GM21381 (cell line): ENCODE data around the gene F2R.

ENCODE experiments used
- ATAC-seq: cut with Tn5 transposase; IDR thresholded peaks from one replicate; pipeline ENCODE4 v1.9.1; 2021; ENCODE audit warnings: mild to moderate bottlenecking, moderate library complexity; ENCODE audit not compliant: unreplicated experiment

F2R gene

DNA sequence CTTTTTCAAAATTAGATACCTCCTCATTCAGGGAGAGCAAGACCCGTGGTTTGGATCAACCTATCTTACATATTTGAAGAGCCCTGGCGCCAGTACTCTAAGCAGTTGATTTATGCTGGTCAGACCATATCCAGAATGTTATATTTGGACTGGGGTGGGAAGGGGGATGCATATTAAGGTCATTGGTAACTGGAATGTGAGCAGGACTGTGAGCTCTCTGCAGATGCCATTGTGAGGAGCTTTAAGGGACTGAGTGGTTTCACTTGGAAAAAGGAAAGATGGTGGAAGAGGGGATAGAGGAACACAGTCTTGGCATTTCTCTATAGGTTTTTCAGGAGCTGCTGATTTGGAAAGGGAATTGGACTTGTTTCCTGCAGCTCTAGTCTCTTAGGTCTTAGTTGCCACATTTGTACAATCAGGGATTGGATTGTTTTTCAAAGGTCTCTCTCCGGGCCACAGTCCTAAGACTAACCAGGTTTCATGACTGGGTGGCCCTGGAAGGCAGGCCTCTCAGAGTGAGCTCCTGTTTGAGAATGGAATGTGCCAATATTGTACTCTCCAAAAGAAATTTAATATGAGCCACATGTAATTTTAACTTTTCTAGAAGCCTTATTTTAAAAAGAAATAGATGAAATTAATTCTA lies 25.8 kb upstream of the F2R start:
- ATAC-seq = no peak

DNA sequence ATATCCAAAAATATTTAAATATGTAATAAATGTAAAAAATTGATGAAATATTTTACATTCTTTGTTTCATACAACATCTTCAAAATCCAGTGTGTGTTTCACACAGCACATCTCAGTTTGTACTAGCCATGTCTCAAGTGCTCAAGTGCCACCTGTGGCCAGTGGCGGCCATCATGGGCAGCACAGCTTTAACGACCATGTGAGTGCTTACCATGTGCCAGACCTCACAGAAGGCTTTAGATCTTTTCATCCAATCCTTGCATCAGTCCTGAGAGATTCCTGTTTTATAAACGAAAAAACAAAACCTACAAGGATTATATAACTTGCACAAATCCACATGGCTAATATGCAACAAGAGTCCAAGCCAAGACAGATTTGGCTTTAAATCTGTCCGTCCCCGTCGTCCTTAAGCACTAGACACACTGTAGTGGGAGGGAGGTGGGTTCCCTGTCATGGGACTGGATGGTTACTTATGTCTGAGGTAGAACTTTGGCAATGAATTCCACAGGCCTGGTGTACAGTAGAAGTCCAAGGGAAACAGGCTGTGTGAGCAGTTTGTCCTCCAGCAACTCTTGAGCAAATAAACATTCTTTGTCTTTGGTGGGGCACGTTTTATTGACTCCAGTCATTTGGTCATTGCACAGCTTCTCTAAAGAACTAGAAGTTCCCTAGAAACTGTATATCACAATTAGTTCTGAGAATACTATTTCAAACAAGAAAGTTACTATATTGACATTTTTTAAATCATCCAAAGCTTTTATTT lies 25.0 kb upstream of the F2R start:
- no peak for ATAC-seq

DNA sequence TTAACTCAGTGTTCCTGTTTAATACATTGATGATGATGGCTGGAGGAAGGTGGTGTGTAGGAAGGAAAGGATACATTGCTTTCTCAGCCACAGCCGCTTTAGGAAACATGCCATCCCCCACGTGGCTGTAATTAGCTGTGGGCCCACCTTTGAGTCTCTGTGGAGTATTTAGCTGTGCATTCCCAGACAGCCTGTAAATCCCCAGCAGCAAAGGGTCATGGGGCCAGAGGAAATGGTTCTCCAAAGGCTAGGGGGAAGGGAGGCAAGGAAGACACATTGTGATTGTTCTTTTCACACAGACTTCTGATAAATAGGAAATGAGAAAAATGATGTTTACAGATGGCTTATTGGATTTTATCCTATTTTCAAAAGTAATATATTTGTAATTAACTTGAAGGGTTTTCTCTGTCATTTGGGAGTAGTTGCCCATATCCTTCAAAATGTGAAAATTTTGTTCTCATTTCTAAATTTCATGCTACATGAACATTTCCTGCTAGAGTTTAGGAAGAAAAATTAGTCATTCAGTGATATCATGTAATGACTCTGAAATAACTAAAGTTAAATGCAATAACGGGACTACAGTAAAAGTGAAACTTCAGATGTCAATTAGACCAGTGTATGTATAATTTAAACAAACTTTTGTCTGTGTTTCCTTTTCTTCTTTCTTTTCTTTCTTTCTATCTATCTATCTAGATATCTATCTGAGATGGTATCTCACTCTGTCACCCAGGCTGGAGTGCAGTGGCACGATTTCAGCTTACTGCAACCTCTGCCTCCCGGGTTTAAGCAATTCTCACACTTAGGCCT lies 24.3 kb upstream of the F2R start:
- ATAC-seq = no peak

- no peak for ATAC-seq
Measured at GRCh38 chr5:76692274-76692540, 23.7 kb upstream of the F2R start.

- ATAC-seq = no peak
Measured at GRCh38 chr5:76692651-76693050, 23.3 kb upstream of the F2R start.

DNA sequence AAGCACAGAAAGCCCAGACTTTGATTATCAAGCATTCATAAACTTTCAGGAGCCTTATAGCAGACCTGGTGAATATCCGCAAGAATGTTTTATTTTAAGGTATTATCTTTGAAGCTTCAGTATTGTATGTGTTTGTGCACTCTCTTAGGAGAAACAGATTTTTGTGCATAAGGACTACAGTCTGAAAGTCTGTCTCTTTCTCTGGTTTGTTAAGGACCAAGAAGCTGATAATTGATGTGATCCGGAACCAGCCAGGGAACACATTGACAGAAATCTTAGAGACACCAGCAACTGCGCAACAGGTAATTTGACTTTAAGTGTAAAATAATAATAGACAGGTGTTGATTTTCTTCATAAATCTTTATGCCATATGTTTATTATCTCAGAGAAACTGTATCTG lies 22.8 kb upstream of the F2R start:
- ATAC-seq = no peak

DNA sequence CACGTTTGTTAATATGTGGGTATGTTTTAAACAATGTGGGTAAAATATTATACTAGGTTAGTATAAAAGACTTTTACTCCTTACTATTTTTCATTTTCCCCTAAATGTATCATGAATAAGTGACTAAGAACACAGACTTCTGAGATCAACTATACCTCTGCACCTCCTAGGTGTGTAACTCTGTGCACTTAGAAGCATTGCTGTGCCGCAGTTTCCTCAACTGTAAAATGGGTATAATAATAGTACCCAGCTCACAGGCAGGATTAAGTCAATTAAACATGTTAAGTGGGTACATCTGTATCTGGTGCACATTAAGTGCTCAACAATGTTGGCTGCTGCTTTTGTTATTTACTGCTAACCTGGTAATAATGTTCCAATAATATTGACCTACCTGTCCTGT lies 21.6 kb upstream of the F2R start:
- ATAC-seq = no peak

- no peak for ATAC-seq
Measured at GRCh38 chr5:76695346-76695745, 20.6 kb upstream of the F2R start.

DNA sequence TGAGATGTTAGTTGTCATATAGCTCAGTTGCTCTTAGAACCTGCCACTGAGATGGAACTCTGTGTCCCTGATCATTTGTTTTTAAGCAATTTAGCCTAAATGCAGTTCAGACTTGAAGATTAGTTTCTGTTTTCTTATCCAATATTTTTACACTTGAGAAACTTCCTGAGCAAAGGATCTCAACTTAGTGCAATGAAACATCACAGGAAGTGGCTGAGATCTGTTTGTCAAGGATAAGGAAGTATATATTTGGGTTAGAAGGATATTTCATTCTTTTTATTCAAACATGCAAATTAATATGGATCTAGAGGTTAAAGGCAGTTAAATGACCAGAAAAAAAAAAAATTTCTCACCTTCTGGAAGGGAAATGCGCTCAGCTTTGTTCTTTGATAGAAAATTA lies 19.7 kb upstream of the F2R start:
- no peak for ATAC-seq

DNA sequence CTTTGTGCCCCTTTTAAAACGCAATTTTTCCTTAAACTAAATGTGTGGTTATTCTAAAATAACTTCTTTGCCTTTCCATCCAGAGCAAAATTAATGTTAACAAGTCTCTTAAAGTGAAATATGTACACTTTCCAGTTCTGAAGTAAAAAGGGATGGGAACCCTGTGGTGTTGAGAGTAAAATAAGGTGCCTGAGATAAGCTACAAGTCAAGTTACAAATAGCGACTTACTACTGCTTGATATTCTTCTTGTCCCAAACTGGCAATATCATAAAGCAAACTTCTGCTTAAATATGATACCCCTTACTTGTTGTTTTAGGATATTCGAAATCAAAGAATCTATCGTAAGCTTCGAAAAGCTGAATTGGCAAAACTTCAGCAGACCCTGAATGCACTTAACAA lies 18.3 kb upstream of the F2R start:
- ATAC-seq = no peak

- ATAC-seq = no peak
Measured at GRCh38 chr5:76700571-76700970, 15.4 kb upstream of the F2R start.

DNA sequence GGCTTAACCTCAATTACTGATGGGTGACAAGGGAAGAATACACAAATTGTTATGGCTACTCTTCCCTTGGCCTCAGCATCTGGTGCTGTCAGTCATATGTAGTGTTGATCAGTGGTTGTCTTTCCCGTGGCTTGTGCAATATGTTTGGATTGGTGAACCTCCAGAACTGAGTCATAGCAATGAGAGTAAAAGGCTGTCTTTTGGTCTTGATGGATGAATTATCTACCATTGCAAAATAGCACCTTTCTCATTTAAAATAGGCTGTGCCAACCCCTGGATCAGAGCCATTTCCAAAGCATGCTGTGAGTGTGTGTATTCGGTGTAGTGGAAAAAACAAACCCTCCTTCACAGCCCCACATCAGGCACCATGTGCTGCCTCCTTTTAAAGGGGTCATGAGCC lies 14.6 kb upstream of the F2R start:
- ATAC-seq = no peak

- no peak for ATAC-seq
Measured at GRCh38 chr5:76703707-76704106, 12.2 kb upstream of the F2R start.

GRCh38 chr5:76704131-76704663 lies 11.7 kb upstream of the F2R start:
- ATAC-seq = no peak

DNA sequence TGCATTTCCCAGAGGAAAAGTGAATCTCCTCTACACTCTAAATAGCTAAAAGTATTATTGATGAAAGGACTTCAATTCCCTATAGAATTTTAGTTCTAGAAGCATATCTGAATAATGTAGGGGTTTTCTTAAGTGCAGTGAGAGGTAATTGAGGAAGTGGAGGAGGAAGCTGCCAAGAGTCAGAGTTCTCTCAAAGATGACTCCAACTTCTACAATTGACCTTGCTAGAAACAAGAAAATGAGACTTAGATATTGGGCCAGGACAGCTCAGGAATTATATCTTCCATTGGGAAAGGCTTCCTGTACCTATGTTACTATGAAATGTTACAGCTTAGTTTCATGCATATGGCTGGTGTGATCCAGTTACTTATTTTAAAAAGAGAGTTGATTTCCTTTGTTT lies 10.4 kb upstream of the F2R start:
- no peak for ATAC-seq

DNA sequence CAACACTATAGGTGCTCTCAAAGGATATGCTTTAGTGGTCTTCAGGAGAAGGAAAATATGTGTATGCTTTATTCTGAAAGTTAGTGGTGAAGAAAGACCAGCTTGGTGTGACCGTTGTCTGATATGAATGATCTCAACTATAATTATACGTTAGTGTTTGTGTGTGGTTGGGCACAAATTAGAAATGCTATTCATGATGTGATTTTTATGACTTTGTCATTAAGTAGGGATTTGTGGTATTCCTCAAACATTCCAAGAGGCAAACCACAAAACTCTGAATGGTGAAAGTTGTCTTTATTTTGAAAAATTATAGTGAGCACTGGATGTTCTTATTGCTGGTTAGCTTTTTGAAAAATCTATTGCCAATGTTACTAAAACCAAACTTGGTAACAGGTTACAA lies 6.2 kb upstream of the F2R start:
- ATAC-seq = no peak

DNA sequence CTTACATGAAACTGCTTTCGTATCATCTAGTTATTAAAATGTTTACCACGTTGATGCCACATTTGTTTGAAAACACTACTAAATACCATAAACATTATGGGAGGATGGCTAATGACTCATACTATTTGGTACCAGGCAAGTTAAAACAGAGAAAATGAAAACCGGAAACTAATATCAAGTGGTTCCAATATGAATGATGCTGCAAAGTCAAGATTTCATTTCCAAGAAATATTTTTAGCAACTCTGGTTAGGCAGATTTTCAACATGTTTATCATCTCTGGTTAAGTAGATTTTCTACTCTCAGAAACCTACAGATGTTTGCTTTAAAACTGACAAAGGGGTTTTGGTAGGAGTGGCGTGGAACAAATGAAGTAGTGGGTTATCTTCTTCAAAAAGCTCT lies 4.9 kb upstream of the F2R start:
- no peak for ATAC-seq

DNA sequence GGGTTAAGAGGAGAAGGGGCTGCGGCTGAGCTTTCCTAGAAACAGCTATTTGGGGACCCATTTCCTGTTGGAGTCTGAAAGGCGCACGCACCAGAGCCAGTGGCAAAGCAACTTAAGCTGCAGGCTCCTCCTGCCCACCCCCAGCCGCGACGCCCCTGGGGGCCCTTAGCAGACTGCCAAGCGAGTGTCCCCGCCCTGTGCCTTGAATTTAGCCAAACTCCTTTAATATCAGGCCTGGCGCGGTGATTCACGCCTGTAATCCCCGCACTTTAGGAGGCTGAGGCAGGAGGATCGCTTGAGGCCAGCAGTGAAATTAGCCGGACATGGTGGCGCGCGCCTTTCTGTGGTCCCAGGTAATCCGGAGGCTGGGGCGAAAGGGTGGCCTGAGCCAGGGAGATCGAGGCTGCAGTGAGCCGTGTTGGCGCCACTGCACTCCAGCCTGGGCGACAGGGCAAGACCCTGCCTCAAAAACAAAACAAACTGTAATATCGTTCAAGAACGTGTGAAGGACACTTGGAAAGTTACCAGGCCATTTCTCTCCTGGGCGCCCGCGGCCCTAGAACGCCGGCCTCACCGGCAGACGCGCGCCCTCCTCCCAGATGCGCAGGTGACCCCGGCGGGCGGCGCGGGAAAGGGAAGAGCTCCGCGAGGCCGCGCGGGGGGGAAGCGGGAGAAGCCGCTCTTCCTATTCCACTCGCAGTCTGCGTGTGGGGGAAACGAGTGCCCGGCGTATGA lies 1.0 kb upstream of the F2R start:
- ATAC-seq = no peak

DNA sequence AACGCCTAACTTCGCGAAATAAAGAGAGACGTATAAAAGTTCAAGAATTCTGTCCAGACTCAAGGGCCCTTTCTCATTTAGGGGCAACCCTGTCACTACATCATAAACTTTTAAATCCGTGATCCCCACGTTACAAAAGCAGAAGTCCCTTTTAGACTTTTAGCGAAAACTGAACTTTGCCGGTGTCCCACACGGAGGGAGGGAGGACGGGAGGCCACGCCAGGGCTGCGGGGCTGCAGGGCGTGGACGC lies 515 bp upstream of the F2R start:
- no peak for ATAC-seq

- no peak for ATAC-seq
Measured at GRCh38 chr5:76716456-76717157, 681 bp downstream of the F2R start.
